Central memory CD4-positive, alpha-beta T cell (primary cell): ENCODE data around the gene ITGBL1.

ENCODE experiments used
- DNase-seq: peaks from one replicate; pipeline ENCODE4 v3.0.0; 2022

The ITGBL1 gene

DNA sequence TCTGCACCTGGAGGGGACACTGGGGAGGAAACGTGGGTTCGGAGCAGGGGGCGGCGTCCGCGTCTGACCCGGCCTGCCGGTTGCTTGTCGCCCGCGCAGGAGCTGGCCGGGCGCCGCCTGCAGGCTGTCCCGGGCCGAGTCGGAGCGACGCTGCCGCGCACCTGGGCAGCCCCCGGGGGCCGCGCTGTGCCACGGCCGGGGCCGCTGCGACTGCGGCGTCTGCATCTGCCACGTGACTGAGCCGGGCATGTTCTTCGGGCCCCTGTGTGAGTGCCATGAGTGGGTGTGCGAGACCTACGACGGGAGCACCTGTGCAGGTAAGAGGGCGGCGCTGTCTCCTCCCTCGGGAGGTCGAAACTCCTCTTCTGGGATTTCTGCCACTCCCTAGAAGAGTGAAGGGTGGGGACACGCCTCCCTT, 1.3 kb downstream of the ITGBL1 start:
- no peak for DNase-seq

DNA sequence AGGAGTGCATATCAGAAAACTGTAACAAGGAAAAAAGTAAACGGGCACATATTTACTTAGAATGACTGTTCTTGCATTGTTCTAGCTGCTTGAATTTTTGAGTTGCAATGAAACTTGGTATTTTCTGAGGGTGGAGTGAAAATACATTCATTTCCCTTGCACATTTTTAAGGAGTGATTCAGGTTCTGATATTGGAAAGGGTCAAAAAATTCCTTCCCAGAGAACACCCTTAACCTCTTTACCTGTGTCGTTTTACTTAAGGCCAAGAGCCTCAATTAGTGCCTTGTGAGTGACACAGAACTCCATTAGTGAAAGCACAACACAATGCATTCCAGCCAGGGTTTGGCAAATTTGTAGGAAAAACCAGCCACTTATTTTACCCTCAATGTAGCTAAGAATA, 2.3 kb downstream of the ITGBL1 start:
- no peak for DNase-seq

DNA sequence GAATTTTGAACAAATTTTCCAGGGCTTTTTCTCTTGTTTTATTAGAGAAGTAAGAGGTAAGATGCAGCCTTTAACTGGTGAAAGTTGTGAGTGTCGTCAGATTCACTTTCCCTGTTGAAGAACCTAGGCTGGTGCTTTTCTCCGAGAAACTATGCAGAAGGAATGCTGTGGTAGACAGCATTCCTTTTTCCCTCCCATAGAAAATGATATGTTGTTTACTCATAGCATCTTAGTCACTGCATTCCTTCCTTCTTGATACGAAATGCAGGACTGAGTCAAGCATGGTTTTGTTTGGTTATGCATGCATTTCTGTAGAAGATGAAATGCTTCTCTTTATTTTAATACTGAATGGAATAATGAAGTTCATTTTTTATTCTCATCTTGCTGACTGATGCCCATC, 3.4 kb downstream of the ITGBL1 start:
- DNase-seq: no peak

DNA sequence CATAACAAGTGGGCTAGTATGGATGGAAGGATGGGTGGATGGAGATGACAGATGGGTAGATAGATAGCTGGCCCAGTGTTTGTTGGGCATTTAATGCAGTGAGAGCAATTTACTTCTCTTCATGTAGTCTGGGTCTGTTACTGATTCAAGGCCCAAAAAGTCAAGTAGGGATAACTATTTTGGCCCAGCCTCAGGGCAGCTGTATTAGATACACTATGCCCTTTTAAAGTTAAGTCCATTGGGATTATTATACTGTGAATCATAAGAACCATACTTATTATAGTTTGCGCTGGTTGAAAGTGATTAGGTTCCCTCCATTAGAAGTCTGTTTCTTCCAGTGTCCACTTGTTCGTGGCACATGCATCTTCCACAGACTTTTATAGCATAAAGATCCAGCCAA, 4.7 kb downstream of the ITGBL1 start:
- no peak for DNase-seq

DNA sequence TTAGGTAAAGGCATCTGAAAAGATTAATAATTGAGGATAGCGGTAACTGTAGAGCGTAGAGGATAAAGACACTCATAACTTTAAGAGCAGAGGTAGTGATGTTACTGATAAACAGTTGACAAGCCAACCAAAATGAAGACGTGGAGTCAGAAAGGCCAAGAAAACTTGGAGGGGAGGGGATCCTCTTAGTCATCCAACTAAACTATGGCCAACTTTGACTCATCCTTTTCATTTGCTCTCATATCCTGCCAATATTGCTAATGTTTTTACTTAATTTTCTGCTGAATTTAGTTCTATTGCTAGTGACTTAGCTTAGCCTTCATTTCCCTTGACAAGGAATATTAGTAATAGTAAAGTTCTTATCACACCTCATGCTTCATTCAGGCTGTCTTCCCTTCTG, 13.4 kb downstream of the ITGBL1 start:
- DNase-seq: no peak

DNA sequence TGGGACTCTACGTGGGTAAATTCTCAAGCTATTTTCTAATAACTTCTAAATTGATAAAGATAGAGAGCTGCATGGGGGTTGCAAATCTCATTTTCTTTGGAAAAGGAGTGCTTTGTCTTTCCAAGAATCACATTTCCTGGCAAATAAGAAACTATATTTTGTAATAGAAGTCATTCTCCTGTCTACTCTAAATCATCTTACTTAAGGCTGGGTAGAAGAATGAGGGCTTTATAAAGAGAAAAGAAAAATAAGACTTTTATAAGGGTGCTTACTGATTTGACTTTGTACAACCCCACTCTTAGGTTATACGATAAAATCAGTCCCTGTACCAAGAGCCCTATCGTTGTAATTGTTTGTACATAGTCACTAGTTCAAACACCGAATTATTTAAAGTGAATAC, 14.9 kb downstream of the ITGBL1 start:
- DNase-seq: no peak

DNA sequence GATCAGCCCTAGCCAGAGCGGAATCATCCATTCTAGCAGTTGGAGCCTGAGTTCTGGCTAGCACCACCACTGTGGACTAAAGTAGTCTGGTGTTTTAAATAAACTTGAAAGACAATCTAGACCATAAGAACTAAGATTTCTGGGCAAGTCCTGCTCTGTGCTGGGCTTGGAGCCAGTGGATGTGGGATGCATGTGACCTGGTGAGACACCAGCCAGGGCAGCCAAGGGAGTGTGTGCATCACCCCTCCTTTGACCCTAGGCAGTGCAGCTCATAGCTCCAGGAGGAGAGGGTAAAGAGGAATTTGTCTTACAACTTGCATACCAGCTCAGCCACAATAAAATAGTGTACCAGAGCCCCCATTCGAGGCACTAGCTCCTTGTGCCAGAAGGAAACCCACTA, 21.0 kb downstream of the ITGBL1 start:
- no peak for DNase-seq

DNA sequence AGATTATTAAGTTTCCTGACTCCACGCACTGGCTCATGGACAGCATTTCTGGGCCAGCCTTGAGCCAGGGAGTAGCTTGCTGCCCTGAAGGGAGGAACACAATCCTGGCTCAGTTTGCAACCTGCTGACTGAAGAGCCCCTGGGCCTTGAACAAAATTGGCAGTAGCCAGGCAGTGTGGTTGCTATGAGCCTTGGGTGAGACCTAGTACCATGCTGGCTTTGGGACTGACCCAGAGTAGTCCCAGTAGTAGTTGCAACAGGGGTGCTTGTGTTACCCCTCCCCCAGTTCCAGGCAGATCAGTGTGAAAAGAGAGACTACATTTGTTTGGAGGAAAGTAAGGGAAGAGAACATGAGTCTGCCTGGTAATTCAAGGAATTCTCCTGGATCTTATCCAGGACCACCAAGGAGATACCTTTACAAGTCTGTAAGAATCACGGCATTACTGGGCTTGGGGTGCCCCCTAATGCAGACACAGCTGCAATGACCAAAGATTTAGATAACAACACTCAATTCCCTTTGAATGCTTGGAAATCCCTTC, 22.0 kb downstream of the ITGBL1 start:
- no peak for DNase-seq

DNA sequence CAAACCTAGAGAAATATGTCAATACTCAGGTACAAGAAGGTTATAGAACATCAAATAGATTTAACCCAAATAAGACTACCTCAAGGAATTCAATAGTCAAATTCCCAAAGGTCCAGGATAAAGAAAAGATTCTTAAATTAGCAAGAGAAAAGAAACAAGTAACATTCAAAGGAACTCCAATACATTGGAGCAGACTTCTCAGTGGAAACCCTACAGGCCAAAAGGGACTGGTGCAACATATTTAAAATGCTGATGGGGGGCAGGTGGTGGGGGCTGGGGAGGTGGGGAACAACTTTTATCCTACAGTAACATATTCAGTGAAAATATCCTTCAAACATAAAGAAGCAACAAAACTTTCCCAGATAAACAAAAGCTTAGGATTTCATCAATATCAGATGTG, 23.1 kb downstream of the ITGBL1 start:
- no peak for DNase-seq

DNA sequence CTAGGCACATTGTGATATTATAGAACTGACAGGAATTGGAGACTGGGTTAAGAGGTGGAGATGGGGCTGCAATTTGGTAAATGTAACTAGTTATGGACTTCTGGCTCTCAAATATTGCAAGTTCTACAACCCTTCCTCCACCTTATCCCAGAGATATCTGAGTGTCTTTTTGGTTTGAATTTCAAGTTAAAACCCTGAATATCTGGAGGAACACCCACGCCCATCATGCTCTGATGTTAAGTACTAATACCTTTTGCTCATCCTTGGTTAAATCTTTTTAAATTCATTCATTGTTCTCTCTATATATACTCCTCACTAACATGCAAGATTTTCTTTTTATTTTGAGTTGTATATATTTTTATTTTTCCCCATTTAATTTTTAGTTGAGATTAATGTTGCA, 28.9 kb downstream of the ITGBL1 start:
- DNase-seq: no peak

DNA sequence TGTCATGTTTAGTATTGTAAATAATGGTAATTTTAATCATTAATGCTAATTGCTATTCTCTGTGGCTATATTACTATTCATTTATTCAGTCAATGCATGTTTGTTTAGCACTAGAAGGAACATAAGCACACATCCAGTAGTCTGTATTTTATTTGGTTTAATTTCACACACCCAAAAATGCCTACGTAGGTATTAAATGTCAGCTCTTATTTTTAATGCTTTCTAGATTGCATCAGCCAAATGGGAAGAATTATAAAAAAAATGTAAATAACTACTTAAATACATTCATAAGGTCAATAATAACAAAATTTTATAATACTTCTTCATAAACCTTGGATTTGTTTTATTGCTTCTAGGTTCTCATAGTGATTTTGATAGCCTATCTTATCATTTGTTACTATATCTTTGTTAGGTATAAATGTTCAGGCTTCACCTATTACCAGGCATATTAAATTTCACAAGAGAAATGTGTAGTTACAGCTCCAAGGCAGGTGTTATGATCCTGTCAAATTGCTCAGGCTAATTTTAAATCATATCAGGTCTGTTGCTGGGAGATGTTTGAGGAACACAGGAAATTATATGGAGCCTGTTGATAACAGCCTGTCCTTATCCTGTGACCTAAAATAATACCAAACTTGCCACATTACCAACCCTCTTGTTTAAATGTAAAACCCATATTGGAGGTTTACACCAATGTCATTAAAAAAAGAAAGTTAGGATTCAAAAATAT, 34.4 kb downstream of the ITGBL1 start:
- no peak for DNase-seq

DNA sequence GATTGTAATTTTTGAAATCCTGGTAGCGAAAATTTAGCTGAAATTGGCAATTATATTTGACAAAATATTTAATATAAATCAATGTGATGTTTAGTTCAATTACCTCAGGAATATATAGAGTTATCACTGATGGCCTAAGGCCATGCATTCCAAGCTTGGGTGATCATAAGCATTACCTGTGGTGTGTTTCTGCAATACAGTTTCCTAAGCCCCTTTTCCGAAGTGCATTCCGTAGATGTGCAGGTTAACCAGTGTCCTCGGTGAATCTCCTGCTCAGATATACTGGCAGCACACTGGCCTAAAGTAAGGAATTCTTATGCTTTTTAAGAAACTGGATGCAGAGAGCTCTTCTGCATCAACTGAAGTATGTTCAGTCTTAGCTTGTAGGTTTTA, 35.0 kb downstream of the ITGBL1 start:
- no peak for DNase-seq

DNA sequence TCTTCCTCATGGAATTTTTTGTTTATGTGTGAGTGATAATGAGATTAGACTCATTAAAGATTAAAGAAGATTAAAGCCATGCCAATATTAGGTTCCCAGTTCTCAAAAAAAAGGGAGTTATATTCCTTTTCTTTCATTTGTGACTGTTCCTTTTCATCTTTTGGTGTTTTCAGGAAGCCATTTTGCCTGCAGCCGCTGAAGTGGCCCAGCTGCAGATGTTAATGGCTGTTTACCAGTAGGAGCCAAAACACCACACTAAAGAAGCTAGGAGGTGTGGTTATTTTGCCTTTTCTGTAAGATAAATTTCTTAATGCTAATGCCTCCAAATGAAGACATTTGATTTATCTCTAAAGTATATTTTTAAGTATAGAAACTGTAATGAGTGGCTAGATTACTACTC, 36.3 kb downstream of the ITGBL1 start:
- DNase-seq: no peak

DNA sequence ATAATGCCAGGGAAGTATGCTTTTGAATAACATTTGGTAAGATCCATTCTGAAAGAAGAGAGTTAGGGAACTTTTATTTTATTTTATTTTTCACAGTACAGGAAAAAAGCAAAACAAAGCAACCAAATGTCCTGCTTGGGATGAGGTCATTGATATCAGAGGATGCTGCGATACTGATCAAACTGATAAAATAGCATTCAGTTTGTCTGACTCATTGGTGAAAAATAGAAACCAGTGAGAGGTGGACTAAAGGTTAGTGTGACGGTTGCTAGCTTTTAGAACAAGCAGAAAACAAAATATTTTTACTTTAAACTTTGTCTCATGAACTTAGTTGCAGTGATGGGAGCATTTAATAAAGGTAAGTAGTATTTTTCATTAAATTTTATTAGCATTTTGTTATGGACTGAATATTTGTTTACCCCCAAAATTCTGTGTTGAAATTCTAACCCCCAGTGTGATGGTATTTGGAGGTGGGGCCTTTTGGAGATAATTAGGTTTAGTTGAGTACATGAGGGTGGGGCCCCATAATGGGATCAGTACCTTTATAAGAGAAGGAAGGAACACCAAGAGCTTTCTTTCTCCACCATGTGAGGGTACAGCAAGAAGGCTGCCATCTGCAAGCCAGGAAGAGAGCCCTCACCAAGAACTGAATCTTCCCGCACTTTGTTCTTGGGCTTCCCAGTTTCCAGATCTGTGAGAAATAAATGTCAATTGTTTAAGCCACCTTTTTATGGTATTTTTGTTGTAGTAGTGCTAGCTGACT, 37.3 kb downstream of the ITGBL1 start:
- no peak for DNase-seq

DNA sequence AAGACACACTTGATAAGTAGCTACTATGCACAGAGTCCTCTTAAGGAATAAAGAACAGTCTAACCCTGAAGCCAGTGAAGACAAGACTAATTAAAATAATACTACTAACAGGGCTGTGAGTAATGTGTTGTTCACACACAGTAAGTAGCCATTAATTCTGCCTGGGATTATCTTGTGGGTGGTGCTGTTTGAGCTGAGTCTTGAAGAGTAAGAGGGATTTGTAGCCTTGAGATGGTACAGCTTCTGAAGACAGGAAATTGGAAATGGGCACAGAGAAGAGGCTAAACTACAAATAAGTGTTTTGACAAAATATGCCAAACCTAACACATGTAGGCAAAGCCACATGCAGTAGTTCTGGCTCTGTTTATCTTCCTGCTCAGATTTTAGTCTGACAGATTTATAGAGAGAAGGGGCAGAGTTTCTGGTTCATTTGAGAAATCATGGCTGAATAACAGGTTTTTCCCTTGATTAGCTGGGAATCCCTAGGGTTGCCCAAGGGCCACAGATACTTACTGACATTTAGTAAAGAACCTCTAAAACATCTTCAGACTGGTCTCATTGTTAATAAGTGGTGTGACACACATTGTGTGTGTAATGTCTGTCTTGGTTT, 38.0 kb downstream of the ITGBL1 start:
- DNase-seq: no peak

DNA sequence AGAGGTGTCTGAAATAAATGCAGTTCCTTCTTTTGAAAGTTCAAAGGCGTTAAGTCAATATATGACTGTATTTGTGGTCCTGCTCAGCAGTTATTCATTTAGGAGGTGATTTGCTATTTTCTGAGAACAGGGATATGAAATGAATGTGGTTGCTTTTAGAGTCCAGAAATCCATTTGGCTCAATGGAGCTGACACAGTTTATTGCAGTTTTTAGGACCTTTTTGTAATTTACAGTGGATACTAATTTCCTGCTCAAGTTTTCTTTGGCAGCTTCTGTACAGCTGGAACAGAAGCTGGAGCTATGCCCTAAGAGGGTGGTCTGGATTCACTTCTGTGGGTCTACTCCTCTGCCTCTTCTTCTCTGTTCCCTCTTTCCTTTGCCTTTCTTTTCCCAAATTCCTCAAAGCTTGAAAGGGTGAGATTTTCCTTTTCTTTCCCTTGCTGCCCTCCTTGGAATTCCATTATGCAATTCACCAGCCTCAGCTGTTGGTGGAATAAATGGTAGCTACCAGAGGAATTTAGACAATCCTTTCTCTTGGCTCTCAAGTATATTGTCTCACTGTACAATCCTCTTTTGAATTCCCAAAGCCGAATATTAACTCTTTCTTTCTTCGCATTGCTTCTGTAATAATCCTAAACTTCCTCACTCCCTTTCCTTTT, 39.9 kb downstream of the ITGBL1 start:
- DNase-seq: no peak

DNA sequence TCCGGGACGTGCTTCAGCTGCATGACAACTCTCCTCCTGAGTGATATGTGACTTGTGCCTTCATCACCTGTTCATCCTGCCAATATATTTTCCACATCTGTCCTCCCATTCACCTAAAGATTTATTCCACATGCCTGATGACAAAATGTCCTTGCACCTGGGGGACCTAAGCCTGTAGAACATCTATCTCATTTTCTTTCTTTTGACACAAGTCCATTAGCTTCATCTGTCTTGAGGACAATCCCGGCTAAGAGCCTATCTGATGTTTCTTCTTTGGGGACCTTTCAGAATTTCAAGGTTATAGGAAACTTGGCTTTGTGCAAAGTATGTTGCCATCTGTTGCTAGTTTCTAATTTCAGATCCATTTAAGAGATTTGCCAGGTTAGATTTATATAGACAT, 41.1 kb downstream of the ITGBL1 start:
- DNase-seq: no peak

DNA sequence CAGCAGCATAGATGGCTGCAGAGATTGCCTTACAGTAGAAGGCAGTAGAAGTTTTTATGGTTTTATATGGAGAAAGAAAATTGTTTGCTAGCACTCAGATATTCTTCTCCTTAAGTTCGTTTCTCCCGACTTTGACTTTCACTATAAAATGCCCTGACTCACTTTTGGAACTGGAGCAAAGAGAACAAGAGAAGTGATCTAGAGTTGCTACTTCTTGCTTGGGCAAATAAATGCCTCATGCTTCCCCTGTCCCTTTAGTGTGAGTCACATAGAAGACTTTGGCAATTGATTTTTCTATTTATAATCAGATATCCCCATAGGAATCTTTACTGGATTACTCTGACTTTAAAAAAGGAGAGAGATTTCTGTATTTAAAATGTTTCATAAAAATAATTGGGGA, 46.9 kb downstream of the ITGBL1 start:
- no peak for DNase-seq

DNA sequence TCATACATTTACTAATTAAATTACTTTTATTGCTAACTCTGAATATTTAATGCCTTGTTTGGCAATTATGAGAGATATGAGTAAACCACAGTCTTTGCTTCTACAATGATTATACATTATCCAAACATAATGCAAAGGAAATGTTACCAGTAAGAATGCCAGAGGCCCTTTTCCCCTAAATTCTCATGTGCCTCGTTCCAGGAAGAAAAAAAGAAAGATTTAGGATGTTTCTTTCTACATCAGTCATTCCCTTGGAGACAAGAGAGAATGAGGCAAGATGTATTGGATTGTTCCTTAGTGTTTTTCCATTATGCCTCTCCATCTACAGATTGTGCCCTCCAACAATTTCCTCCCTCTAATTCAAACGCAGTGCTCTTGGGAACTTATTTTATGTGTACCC, 50.1 kb downstream of the ITGBL1 start:
- DNase-seq: no peak

DNA sequence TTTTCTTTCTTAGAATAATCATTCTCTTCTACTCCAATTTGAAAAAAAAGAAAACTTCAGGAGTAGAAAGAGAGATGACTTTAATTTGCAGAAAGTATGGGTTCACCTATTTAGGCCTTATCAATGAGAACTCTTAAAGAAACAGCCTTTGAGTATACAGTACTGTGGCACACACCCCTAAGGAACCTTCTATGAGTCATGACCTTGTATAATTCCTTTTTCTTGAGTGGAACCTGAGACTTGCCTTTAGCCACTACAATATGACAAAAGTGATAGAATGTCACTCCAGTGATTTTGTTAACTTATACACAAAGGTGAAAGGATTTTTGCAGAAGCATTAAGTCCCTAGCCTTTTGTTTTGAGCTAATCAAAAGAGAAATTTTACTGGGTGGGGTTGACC, 58.7 kb downstream of the ITGBL1 start:
- no peak for DNase-seq

DNA sequence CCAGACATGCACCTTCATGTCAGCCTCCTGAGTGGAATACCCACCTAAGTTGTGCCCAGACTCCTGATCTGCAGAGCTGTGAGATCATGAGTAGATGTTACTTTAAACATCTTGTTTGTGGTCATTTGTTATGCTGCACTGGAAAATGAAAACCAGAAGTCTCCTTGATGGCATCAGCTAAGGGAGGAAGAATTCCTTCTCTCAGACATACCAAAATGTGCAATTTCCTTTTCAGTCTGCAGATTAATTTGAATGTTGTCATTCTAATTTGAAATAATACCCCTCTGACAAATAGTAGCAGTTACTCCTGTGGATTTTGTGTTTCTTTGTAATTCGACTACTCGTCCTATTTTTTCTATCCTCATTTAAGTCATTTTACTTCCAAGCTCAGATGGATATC, 59.3 kb downstream of the ITGBL1 start:
- DNase-seq: no peak

DNA sequence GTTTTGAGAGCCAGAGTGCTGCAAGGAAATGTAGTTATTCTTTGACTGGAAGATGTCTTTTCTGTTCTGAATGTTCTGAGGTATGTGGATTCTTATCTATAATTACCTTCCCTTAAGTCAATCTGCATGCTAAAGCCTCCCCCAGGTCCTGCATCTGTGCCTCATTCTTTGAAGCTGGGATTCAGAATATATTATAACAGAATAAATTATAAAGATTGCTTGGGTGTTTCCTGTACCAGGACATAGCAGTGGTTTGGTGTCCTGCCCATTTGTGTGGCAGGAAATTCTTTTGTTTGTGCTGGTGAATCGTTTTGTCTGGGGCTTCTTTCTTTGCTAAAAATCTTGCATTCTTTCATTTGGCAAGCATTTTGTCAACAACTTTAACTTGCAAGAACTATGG, 60.2 kb downstream of the ITGBL1 start:
- no peak for DNase-seq

DNA sequence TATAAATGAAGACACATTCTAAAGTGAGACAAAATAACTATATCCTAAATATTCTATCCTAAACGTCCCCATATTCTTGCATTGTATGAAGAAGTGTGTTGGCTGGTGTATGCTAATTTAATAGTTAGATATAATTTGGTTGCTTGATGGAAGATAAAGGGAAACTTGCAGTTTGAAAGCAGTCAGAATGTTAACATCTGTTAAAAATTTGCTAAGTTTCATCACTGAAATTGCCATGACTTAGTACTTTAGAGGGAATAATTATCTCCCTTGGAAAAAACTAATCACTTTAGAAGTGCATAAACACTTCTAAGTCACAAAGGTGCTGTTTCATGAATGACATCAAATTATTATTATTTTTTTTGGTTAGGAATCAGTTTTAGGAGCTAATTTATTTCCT, 61.6 kb downstream of the ITGBL1 start:
- DNase-seq: no peak
